ENCODE measurements around the gene SH3GL1.
"Not testable (repeated sequence)": the region's sequence is repeated elsewhere in the genome, so short reads cannot be mapped to it uniquely, and the experiment has no call there.

SH3GL1 gene

DNA sequence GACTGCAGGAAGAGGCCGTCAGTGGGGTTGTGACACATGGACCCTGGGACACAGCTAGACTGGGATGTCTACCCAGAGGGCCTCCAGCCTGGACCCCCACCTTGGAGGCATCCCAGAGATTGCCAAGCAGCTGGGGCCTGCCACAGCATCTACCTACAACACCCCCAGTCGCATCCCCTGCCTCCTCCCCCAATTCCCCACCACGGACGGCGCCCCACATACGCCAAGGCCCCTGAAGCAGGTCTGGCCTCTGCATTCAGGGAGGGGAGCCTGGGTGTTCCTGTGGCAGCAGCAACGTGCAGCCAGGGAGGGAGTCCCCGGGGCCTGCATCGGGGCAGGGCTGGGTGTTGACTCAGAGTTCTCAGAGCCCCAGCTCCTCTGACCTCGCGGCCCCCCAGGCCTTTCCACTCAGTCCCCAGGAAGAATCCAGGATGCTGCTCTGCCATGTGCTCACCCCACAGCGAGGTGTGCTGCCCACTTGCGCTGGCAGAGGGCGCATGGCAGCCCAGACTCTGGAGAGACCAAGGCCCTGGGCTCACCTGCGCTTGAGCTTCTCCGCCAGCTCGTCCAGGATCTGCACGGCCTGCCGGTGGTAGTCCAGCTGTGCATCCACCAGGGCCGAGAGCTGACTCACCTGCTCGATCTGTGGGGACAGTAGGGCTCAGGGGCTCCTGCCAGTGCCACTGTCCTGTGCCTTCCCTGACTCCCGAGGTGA, 37.4 kb downstream of the SH3GL1 start:
- peak; percentile 63 for DNase-seq

DNA sequence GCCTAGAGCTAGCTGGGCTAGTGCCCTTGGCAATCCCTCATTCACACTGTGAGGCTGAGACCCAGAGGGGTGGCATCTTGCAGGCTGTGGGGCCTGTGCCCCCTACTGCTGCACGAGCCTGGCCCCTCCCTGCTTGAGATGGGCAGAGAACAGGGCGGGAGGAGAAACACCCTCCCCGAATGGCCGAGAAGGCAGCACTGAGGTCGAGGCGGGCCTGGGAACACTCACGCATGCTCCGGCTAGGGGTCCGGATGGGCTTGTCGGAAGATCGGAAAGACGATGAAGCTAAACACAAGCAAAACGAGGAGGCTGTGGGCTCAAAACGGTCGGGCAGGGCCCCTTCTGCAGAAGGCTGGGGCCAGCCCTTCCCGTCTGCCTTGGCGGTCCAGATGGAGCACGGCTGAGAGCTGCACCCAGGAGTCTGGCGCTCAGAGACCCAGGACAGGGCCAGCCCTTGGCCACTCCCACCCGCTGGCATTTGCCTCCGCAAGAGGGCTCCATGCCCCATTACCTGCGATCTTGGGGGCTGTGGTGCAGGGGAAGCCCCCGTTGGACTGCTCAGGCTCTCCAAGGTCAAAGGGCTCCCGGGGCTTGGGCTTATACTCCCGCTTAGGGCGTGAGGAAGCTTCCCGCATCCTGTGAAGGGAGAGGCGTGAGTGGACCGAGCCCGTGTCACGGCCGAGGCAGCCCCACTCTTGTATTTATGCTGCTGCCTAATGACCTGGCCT, 38.1 kb downstream of the SH3GL1 start:
- no peak for DNase-seq

GRCh38 chr19:4361152-4362046, 38.9 kb downstream of the SH3GL1 start:
- no peak for DNase-seq

GRCh38 chr19:4360641-4361151, 39.7 kb downstream of the SH3GL1 start:
- DNase-seq: no peak

DNA sequence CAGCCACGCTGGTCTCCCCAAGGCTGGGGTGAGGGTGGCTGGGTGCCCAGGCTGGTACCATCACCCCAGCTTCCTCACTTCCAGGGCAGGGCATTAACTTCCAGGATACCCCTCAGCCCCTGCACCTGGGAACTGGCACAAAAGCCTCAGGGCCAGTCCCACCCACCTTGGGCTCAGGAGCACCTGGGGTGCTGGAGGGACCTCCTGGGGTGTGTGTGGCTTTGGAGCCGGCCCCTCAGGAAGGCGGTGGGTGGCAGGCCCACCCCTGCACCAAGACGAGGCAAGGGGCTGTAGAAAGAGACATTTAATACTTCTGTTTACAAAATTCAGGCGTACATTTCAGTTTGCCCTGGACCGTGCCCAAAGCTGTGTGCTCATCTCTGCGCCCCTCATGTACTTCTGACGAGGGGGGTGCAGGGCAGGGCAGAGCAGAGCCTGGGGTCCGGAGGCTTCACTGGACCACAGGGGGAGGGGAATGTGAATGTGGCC, 40.2 kb downstream of the SH3GL1 start:
- no peak for DNase-seq

GRCh38 chr19:4359627-4360000, 40.7 kb downstream of the SH3GL1 start:
- DNase-seq: no peak

DNA sequence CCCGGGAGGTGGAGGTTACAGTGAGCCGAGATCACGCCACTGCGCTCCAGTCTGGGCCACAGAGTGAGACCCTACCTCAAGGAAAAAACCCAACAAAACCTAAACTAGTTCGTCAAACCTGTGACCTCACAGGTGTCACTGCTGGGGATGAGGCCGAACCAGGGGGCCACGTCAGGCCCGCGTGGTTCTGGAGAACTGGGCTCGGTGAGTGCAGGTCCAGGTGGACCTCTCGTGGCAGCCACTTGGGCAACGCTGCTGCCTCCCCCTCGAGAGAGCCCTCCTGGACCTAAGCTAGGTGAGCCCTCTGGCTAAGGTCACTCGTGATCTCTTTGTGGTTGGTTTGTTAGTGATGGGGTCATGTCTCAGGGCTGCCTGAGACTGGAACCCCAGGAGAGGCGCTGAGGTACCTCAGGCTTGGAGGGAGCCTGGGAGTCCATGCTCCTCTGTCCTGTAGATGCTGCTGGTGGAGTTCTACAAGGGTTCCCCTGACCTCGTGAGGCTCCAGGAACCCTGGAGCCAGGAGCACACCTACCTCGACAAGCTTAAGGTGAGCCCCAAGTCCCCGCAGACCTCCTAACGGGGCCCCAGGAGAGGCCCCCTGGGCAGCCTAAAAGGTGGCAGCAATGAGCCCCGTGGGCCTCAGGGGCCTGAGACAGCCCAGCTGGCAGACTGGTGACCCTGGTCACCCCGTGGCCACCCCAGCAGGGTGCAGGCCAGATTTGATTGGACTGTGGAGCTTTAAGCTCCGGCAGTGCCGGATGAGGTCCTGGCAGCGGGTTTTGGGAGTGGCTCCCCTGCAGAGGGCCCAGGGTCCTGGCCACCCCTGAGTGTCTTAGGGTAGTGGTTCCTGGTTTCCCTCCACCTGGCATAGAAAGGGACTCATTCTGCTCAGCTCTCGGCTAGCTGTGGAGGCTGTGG, 41.4 kb downstream of the SH3GL1 start:
- DNase-seq: no peak

GRCh38 chr19:4357921-4358326, 42.4 kb downstream of the SH3GL1 start:
- DNase-seq: no peak

DNA sequence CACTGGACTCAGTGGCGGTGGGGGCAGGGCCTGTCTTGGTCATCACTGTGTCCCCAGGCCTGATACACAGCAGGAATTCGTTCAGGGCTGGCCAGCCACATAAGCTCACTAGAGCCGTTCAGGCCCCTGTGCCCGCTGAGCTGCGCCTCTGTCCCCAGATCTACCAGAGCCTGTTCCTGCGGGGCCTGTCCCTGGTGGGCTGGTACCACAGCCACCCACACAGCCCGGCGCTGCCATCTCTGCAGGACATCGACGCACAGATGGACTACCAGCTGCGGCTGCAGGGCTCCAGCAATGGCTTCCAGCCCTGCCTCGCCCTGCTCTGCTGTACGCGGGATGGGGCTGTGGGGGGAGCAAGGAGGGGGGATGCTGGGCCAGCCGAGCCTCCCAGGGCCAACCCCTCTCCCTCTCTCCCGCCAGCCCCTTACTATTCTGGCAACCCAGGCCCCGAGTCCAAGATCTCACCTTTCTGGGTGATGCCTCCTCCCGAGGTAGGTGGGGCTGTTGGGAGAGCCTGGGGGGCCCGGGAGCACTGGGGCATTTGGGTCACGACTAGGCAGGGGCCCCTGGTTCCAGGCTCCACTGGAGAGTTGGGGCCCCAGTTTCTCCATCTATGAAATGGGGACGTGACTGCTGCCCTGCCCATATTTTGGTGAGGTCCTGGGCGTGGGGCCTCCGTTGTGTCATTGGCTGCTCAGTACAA, 43.1 kb downstream of the SH3GL1 start:
- DNase-seq: no peak

DNA sequence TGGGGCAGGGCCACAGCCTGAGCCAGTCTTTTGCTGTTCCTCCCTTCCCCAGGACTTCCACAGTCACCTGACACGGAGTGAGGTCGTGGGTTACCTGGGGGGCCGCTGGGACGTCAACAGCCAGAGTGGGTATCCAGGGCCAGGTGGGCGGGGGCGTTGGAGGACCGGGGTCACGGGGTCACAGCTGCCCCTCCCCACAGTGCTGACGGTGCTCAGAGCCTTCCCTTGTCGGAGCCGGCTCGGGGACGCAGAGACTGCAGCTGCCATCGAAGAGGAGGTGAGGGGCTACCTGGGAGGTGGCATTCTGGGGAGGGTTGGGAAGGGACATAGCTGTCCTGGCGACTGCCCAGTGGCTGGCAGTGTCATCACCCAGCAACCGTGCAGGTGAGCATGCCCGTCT, 45.5 kb downstream of the SH3GL1 start:
- no peak for DNase-seq

- DNase-seq: no peak
These were observed 46.1 kb downstream of the SH3GL1 start for GRCh38 chr19:4354282-4354681.

GRCh38 chr19:4352701-4353121, 47.6 kb downstream of the SH3GL1 start:
- no peak for DNase-seq

- no peak for DNase-seq
These were observed 49.6 kb downstream of the SH3GL1 start for GRCh38 chr19:4350726-4351125.

DNA sequence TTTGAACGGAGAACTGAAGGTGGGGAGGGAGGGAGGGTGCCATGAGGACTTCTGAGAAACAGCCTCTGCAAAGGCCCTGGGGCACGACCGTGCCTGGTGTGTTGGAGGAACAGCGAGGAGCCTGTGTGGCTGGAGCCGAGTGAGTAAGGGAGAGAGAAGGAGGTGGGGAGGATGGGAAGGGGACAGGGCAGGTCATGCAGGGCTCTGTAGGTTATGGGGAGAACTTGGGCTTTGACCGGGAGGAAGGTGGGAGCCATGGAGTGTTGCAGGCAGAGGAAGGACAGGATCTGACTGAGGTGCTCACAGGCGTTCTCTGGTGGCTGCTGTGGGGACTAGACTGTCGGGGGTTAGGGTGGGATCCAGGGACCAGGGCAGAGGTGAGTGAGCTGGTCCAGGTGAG, 50.2 kb downstream of the SH3GL1 start:
- no peak for DNase-seq

GRCh38 chr19:4349225-4349624, 51.1 kb downstream of the SH3GL1 start:
- not testable (repeated sequence) for DNase-seq

GRCh38 chr19:4347521-4347920, 52.8 kb downstream of the SH3GL1 start:
- no peak for DNase-seq

- DNase-seq: no peak
These were observed 54.3 kb downstream of the SH3GL1 start for GRCh38 chr19:4346020-4346383.

DNA sequence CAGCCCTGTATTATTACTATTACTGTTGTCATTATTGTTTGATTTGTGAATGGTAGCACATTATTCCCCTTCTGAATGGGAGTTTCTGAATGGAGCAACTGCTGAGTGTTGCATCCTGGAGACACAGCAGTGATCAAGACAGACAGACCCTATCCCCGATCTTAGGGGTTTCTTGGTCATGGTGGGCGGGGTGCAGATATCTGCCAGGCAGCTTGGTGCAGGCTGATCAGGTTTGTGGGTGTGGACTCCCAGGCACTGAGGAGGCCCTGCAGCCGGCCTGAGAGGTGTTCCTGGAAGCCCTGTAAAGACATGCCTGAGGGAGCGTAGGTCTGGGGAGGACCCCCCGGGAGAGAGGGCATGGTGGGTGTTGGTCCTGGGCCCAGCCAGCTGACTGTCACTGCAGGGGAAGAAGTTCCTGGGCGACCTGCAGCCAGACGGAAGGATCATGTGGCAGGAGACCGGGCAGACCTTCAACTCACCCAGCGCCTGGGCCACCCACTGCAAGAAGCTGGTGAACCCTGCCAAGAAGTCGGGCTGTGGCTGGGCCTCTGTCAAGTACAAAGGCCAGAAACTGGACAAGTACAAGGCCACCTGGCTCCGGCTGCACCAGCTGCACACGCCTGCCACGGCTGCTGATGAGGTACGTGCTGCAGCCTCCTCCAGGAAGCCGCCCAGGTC, 54.9 kb downstream of the SH3GL1 start:
- DNase-seq: no peak

DNA sequence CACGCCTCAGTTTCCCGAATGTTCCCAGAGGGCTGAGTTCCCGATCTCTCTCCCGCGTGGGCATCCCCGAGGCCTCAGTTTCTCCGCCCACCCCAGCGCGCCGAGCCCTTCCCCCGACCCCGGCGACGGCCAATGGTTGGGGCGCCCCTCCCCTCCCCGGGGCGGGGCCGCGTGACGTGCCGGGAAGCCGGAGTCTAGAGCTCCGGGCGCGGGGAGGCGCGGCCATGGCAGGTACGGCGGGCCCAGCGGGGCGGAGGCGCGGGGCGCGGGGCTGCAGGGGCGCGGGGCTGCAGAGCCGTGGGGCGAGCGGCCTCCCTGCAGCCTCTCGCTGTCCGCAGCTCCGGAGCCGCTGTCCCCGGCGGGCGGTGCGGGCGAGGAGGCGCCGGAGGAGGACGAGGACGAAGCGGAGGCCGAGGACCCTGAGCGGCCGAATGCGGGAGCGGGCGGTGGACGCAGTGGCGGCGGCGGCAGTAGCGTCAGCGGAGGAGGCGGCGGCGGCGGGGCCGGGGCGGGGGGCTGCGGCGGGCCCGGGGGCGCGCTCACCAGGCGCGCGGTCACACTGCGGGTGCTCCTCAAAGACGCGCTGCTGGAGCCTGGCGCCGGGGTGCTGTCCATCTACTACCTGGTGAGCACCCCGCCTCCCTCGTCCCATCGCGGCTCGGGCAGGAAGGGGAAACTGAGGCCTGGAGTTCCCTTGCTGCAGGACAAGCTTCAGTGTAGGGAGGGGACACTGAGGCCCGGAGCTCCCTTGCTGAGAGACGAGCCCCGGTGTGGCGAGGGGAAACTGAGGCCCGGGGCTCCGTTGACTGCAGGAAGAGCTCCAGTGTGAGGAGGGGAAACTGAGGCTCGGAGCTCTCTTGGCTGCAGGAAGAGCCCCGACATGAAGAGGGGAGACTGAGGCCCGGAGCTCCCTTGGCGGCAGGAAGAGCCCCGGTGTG, 56.7 kb downstream of the SH3GL1 start, which contains the start of gene MPND:
Gene MPND (plus strand): TSS at position 193 of the 938 bp plus-strand sequence. CDS start 32 bp downstream, at position 225.
- DNase-seq: no peak
